Measurements from ENCODE around the gene CLIC2. TPM values are rescaled to one million over a fixed set of nuclear protein-coding genes. Genes with fewer than 3 reads are reported as not detected.

Gene CLIC2
- total RNA-seq (2021; ENCODE audit: unreplicated experiment) (0.89 TPM), Bru-seq, nascent RNA (percentile 33 among the genes with signal in this experiment), BruChase-seq, experiment 1, labeled RNA remaining after a 6-hour chase (percentile 37 among the genes with signal in this experiment), BruChase-seq, experiment 2, labeled RNA remaining after a 2-hour chase (percentile 44 among the genes with signal in this experiment)
- polyA plus RNA-seq (2012), result 0.07 TPM in 2 replicates
- long read RNA-seq, partial matches to known transcripts, result 0 of 1 reads
- long read RNA-seq, other reads (novel, unspliced or antisense), result 1 of 1 reads

DNA sequence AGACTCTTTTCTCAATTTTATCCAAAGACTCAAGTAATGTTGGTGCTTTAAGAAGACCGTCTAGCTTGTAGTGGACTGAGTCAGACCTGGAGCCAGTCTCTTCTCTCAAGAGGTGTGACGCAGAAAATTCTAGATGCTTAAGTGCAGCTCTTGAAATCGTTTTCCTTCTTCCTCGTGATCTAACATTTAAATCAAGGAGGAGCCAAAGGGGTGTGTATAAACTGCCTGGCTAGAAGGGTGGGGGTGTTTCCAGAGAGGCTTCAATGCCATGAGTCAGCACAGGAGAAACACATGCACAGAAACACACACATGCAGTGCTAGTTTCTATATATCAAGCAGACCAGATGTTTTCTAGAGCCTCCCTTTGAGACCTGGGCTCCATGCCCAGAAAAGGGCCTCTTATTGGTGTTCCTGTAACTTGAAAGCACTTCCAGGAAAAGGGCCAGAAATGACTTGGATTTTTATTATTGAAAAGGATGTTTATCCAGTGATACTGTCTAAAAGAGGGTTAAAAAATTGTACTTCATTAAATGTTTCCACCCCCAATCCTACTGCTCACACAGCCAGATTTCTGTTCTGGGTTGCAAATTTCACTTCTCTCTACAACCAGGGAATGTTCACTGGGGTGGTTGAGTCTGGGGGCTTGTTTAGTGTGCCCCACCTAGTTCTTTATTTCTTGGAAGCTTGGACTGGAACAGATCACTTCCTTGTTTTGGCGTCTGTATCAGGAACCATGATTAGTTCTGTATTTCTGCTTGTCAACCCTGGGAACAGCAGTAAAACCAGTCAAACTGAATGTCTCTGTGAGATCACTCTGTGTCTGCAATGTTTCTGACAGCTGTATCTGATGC, at the start of gene CLIC2:
Gene CLIC2, minus strand, starts transcription at position 129 of the 851 bp plus-strand sequence. CDS start 187 bp downstream, outside the sequence.
- H3K79me2 ChIP-seq (ENCODE audit: insufficient read depth, low read length), result no peaks in the 10 kb centered on the region
- no peaks in the 10 kb centered on the region for H3K36me3 ChIP-seq (ENCODE audit: control insufficient read depth in 1 of 2, insufficient read depth in 2 of 2, low read length in 2 of 2)
- intact Hi-C loops (cut with micrococcal nuclease), result no loop called here
- TF ChIP-seq ZFX (IDR thresholded peaks at IDR 0.05) (no peak), RAD21 (IDR thresholded peaks at IDR 0.05; ENCODE audit: low read depth) (no peak), POLR2AphosphoS5 (IDR thresholded peaks at IDR 0.05; ENCODE audit: low read depth, low read length) (no peak), SRF (IDR thresholded peaks at IDR 0.05; ENCODE audit: low read depth) (no peak), ZNF274 (IDR thresholded peaks at IDR 0.05; ENCODE audit: low read depth, low read length) (no peak), CEBPB (IDR thresholded peaks at IDR 0.05; ENCODE audit: low read depth) (no peak), EGR1 (IDR thresholded peaks at IDR 0.05; ENCODE audit: low read depth) (no peak), MAX (IDR thresholded peaks at IDR 0.05) (no peak), SP1 (IDR thresholded peaks at IDR 0.05; ENCODE audit: low read depth) (no peak), EZH2phosphoT487 (IDR thresholded peaks at IDR 0.05; ENCODE audit: borderline replicate concordance) (no peak), TCF7L2 (IDR thresholded peaks at IDR 0.05; ENCODE audit: borderline replicate concordance, extremely low read depth, insufficient read depth, insufficient read length) (no peak), FOSL1 (IDR thresholded peaks at IDR 0.05; ENCODE audit: low read depth) (no peak), JUND (IDR thresholded peaks at IDR 0.05) (no peak)
- TF ChIP-seq, protein P1, sequence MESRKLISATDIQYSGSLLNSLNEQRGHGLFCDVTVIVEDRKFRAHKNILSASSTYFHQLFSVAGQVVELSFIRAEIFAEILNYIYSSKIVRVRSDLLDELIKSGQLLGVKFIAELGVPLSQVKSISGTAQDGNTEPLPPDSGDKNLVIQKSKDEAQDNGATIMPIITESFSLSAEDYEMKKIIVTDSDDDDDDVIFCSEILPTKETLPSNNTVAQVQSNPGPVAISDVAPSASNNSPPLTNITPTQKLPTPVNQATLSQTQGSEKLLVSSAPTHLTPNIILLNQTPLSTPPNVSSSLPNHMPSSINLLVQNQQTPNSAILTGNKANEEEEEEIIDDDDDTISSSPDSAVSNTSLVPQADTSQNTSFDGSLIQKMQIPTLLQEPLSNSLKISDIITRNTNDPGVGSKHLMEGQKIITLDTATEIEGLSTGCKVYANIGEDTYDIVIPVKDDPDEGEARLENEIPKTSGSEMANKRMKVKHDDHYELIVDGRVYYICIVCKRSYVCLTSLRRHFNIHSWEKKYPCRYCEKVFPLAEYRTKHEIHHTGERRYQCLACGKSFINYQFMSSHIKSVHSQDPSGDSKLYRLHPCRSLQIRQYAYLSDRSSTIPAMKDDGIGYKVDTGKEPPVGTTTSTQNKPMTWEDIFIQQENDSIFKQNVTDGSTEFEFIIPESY (IDR thresholded peaks at IDR 0.05; ENCODE audit: extremely low read depth, insufficient replicate concordance, low read length), result no peak
- TF ChIP-seq, protein P2, sequence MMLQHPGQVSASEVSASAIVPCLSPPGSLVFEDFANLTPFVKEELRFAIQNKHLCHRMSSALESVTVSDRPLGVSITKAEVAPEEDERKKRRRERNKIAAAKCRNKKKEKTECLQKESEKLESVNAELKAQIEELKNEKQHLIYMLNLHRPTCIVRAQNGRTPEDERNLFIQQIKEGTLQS (IDR thresholded peaks at IDR 0.05), result no peak
- TF ChIP-seq, protein P3, sequence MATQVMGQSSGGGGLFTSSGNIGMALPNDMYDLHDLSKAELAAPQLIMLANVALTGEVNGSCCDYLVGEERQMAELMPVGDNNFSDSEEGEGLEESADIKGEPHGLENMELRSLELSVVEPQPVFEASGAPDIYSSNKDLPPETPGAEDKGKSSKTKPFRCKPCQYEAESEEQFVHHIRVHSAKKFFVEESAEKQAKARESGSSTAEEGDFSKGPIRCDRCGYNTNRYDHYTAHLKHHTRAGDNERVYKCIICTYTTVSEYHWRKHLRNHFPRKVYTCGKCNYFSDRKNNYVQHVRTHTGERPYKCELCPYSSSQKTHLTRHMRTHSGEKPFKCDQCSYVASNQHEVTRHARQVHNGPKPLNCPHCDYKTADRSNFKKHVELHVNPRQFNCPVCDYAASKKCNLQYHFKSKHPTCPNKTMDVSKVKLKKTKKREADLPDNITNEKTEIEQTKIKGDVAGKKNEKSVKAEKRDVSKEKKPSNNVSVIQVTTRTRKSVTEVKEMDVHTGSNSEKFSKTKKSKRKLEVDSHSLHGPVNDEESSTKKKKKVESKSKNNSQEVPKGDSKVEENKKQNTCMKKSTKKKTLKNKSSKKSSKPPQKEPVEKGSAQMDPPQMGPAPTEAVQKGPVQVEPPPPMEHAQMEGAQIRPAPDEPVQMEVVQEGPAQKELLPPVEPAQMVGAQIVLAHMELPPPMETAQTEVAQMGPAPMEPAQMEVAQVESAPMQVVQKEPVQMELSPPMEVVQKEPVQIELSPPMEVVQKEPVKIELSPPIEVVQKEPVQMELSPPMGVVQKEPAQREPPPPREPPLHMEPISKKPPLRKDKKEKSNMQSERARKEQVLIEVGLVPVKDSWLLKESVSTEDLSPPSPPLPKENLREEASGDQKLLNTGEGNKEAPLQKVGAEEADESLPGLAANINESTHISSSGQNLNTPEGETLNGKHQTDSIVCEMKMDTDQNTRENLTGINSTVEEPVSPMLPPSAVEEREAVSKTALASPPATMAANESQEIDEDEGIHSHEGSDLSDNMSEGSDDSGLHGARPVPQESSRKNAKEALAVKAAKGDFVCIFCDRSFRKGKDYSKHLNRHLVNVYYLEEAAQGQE (IDR thresholded peaks at IDR 0.05; ENCODE audit: low read depth), result no peak
- no peaks in the 10 kb centered on the region for H3K9me2 ChIP-seq (ENCODE audit: insufficient read depth)
- no peak for ATAC-seq
- no peaks in the 10 kb centered on the region for H3K27me3 ChIP-seq (ENCODE audit: insufficient read depth, low read length)
- H3K4me1 ChIP-seq (ENCODE audit: control insufficient read depth in 1 of 2, insufficient read depth in 2 of 2, low read length in 2 of 2), result no peaks in the 10 kb centered on the region
- no peak within 1 kb of the TSS for H3K27ac ChIP-seq (ENCODE audit: low read depth, low read length)
- H4K20me1 ChIP-seq (ENCODE audit: insufficient read depth), result no peaks in the 10 kb centered on the region
- no peaks in the 10 kb centered on the region for H3K9me3 ChIP-seq (ENCODE audit: control insufficient read depth in 1 of 2, insufficient read depth in 1 of 2, low read depth in 1 of 2, low read length in 2 of 2)
- no peak within 1 kb of the TSS for H2AFZ ChIP-seq (ENCODE audit: low read depth, low read length, poor library complexity, severe bottlenecking)
- DNase-seq (ENCODE audit: low read depth, low spot score), result no peak
- H3K4me3 ChIP-seq (replicated peaks in 1 of 2; ENCODE audit: low read depth in 1 of 2, low read length in 2 of 2), result no peak within 1 kb of the TSS
- ChIA-PET RAD21 (ENCODE audit: low non-redundant PET in 1 of 2, low total read pairs in 2 of 2, uncharacterized antibody in 2 of 2, unreplicated experiment in 2 of 2) (no interaction called here), POLR2A (no interaction called here), CTCF (no interaction called here)
- BruUV-seq (replicated peaks), result no TSS peak
- no peak within 1 kb of the TSS for H3K9ac ChIP-seq (ENCODE audit: low read length)
- no peak within 1 kb of the TSS for H3K4me2 ChIP-seq (ENCODE audit: low read length)
